Bronchial epithelial cell (primary cell): ENCODE results near the gene ZBTB18. TPM values are rescaled to one million over a fixed set of nuclear protein-coding genes. Genes with fewer than 3 reads are reported as not detected.

Experiments
- DNase-seq: peaks from one replicate; pipeline ENCODE4 v3.0.0-alpha.2; 2010; ENCODE audit warnings: low read depth
- FAIRE-seq: peaks from 2 replicates; lab custom pipeline; 2011; peaks lifted over from hg19 to GRCh38; lab: Jason Lieb, UNC
- H3K27me3 ChIP-seq: 2 replicates; pipeline ENCODE4 v1.5.1; 2011; ENCODE audit warnings: low read length; ENCODE audit not compliant: control insufficient read depth, insufficient read depth
- H3K36me3 ChIP-seq: 2 replicates; pipeline ENCODE4 v1.5.1; 2011; ENCODE audit warnings: low read length; ENCODE audit not compliant: control insufficient read depth, insufficient read depth
- H3K4me3 ChIP-seq: 2 replicates; pipeline ENCODE4 v1.5.1; 2011; ENCODE audit warnings: mild to moderate bottlenecking, low read depth, low read length, control low read depth
- CTCF ChIP-seq: IDR thresholded peaks from 2 replicates; pipeline ENCODE4 v1.5.1; 2011; ENCODE audit warnings: mild to moderate bottlenecking, moderate library complexity, low read length, control low read depth, inconsistent platforms; ENCODE audit not compliant: insufficient read depth, severe bottlenecking
- total RNA-seq: library from RNA; depleted of rRNA; stranded (reverse); fragments of >200 nt; gene quantifications from 2 replicates; pipeline ENCODE4 v1.2.1, GENCODE V29; 2014

The ZBTB18 gene
- 6.8 and 11.3 TPM in 2 replicates for total RNA-seq

GRCh38 chr1:244050835-244051444 lies at the start of gene ZBTB18:
Gene ZBTB18 (plus strand): TSS chr1:244051283. CDS start chr1:244051432, 149 bp downstream.
- Histone ChIP-seq H3K27me3 (no peaks in the 10 kb centered on the region), H3K4me3 (peak within 1 kb of the TSS; percentile 92), H3K36me3 (peaks cover 4% of the 10 kb centered on the region)
- no peak for FAIRE-seq
- no peak for DNase-seq
- no peak for TF ChIP-seq CTCF

GRCh38 chr1:244002721-244003120 lies 48.4 kb upstream of the ZBTB18 start:
- Histone ChIP-seq H3K36me3 (no peaks in the 10 kb centered on the region), H3K27me3 (no peaks in the 10 kb centered on the region), H3K4me3 (no peak overlapping the region)
- FAIRE-seq (no peak), DNase-seq (no peak)
- no peak for TF ChIP-seq CTCF

GRCh38 chr1:244005455-244005854 lies 45.6 kb upstream of the ZBTB18 start:
- no peak for FAIRE-seq

GRCh38 chr1:244006381-244006901 lies 44.6 kb upstream of the ZBTB18 start:
- Histone ChIP-seq H3K27me3 (no peaks in the 10 kb centered on the region), H3K4me3 (no peak overlapping the region), H3K36me3 (no peaks in the 10 kb centered on the region)
- no peak for TF ChIP-seq CTCF
- FAIRE-seq (no peak), DNase-seq (no peak)

More at GRCh38 chr1:244005455-244005854, 45.6 kb upstream of the ZBTB18 start:
- TF ChIP-seq CTCF: no peak
- Histone ChIP-seq H3K4me3 (no peak overlapping the region), H3K36me3 (no peaks in the 10 kb centered on the region), H3K27me3 (no peaks in the 10 kb centered on the region)
- no peak for DNase-seq

- Histone ChIP-seq H3K4me3 (no peak overlapping the region), H3K27me3 (no peaks in the 10 kb centered on the region), H3K36me3 (no peaks in the 10 kb centered on the region)
- DNase-seq: no peak
- peak; percentile 36 for FAIRE-seq
- TF ChIP-seq CTCF: no peak
These were observed 44.1 kb upstream of the ZBTB18 start for GRCh38 chr1:244006961-244007360.
